T-helper 2 cell treated with Interferon-gamma antibody and Interleukin-4, amounts not matched to agents 5 μg/mL and 100 μg/mL, for 36 hours (primary cell): Measurements from ENCODE around the gene NEDD9.

Source experiments
- DNase-seq: peaks from one replicate; pipeline ENCODE4 v3.0.0; 2021; ENCODE audit warnings: low spot score
- H3K27ac Mint-ChIP-seq: one replicate; pipeline ENCODE4 v1.8.0; 2021; ENCODE audit warnings: mild to moderate bottlenecking, mixed read lengths
- H3K27me3 Mint-ChIP-seq: one replicate; pipeline ENCODE4 v1.8.0; 2021; ENCODE audit warnings: low read depth, mixed read lengths
- H3K36me3 Mint-ChIP-seq: one replicate; pipeline ENCODE4 v1.8.0; 2021; ENCODE audit warnings: low read depth, mixed read lengths
- H3K4me1 Mint-ChIP-seq: one replicate; pipeline ENCODE4 v1.8.0; 2021; ENCODE audit warnings: low read depth, mixed read lengths
- H3K4me3 Mint-ChIP-seq: one replicate; pipeline ENCODE4 v1.8.0; 2022; ENCODE audit warnings: mild to moderate bottlenecking, moderate library complexity, mixed read lengths
- H3K9me3 Mint-ChIP-seq: one replicate; pipeline ENCODE4 v1.8.0; 2021; ENCODE audit warnings: mixed read lengths

Gene NEDD9

GRCh38 chr6:11211254-11211653, 21.2 kb downstream of the NEDD9 start:
- no peaks in the 10 kb centered on the region for H3K9me3 Mint-ChIP-seq
- no peaks in the 10 kb centered on the region for H3K27me3 Mint-ChIP-seq
- peaks cover 38% of the 10 kb centered on the region for H3K4me1 Mint-ChIP-seq
- DNase-seq = no peak
- H3K27ac Mint-ChIP-seq = no peak overlapping the region
- no peak overlapping the region for H3K4me3 Mint-ChIP-seq
- H3K36me3 Mint-ChIP-seq = peaks cover 62% of the 10 kb centered on the region

GRCh38 chr6:11210386-11211138, 21.9 kb downstream of the NEDD9 start:
- no peaks in the 10 kb centered on the region for H3K27me3 Mint-ChIP-seq
- H3K4me1 Mint-ChIP-seq = peaks cover 38% of the 10 kb centered on the region
- no peak overlapping the region for H3K27ac Mint-ChIP-seq
- no peak overlapping the region for H3K4me3 Mint-ChIP-seq
- peaks cover 65% of the 10 kb centered on the region for H3K36me3 Mint-ChIP-seq
- no peak for DNase-seq
- H3K9me3 Mint-ChIP-seq = no peaks in the 10 kb centered on the region

- DNase-seq = no peak
- Mint-ChIP-seq H3K9me3 (no peaks in the 10 kb centered on the region), H3K36me3 (peaks cover 65% of the 10 kb centered on the region), H3K4me3 (no peak overlapping the region), H3K27ac (no peak overlapping the region), H3K27me3 (no peaks in the 10 kb centered on the region), H3K4me1 (peaks cover 35% of the 10 kb centered on the region)
These were observed 22.6 kb downstream of the NEDD9 start for GRCh38 chr6:11209906-11210305.

- H3K27ac Mint-ChIP-seq = no peak overlapping the region
These were observed 23.1 kb downstream of the NEDD9 start for GRCh38 chr6:11209369-11209768.

GRCh38 chr6:11208854-11209253, 23.6 kb downstream of the NEDD9 start:
- Mint-ChIP-seq H3K36me3 (peaks cover 64% of the 10 kb centered on the region), H3K9me3 (no peaks in the 10 kb centered on the region), H3K4me3 (no peak overlapping the region), H3K4me1 (peaks cover 36% of the 10 kb centered on the region), H3K27ac (no peak overlapping the region), H3K27me3 (no peaks in the 10 kb centered on the region)
- DNase-seq = no peak

More at GRCh38 chr6:11209369-11209768, 23.1 kb downstream of the NEDD9 start:
- no peak for DNase-seq
- peaks cover 61% of the 10 kb centered on the region for H3K36me3 Mint-ChIP-seq
- no peaks in the 10 kb centered on the region for H3K9me3 Mint-ChIP-seq
- no peaks in the 10 kb centered on the region for H3K27me3 Mint-ChIP-seq
- H3K4me3 Mint-ChIP-seq = no peak overlapping the region
- peaks cover 35% of the 10 kb centered on the region for H3K4me1 Mint-ChIP-seq

- Mint-ChIP-seq H3K27ac (peak overlapping the region; percentile 65), H3K27me3 (no peaks in the 10 kb centered on the region), H3K4me3 (no peak overlapping the region), H3K9me3 (no peaks in the 10 kb centered on the region), H3K36me3 (peaks cover 64% of the 10 kb centered on the region), H3K4me1 (peaks cover 42% of the 10 kb centered on the region)
- DNase-seq = no peak
These were observed 24.2 kb downstream of the NEDD9 start for GRCh38 chr6:11208267-11208666.

GRCh38 chr6:11207199-11207968, 25.1 kb downstream of the NEDD9 start:
- Mint-ChIP-seq H3K4me1 (peaks cover 49% of the 10 kb centered on the region), H3K36me3 (peaks cover 61% of the 10 kb centered on the region), H3K27me3 (no peaks in the 10 kb centered on the region), H3K27ac (peak overlapping the region; percentile 58), H3K4me3 (no peak overlapping the region), H3K9me3 (no peaks in the 10 kb centered on the region)
- DNase-seq = no peak

- Mint-ChIP-seq H3K27ac (no peak overlapping the region), H3K9me3 (no peaks in the 10 kb centered on the region), H3K27me3 (no peaks in the 10 kb centered on the region), H3K4me1 (peaks cover 52% of the 10 kb centered on the region), H3K36me3 (peaks cover 57% of the 10 kb centered on the region), H3K4me3 (no peak overlapping the region)
- DNase-seq = no peak
These were observed 25.9 kb downstream of the NEDD9 start for GRCh38 chr6:11206576-11206975.

- Mint-ChIP-seq H3K27me3 (no peaks in the 10 kb centered on the region), H3K9me3 (no peaks in the 10 kb centered on the region), H3K4me1 (peaks cover 57% of the 10 kb centered on the region), H3K4me3 (no peak overlapping the region), H3K27ac (no peak overlapping the region), H3K36me3 (peaks cover 58% of the 10 kb centered on the region)
- DNase-seq = no peak
These were observed 27.6 kb downstream of the NEDD9 start for GRCh38 chr6:11204794-11205366.

- Mint-ChIP-seq H3K4me1 (peaks cover 56% of the 10 kb centered on the region), H3K4me3 (no peak overlapping the region), H3K27me3 (no peaks in the 10 kb centered on the region), H3K36me3 (peaks cover 62% of the 10 kb centered on the region), H3K27ac (peak overlapping the region; percentile 80), H3K9me3 (no peaks in the 10 kb centered on the region)
- no peak for DNase-seq
These were observed 28.5 kb downstream of the NEDD9 start for GRCh38 chr6:11204005-11204399.

- Mint-ChIP-seq H3K4me3 (peak overlapping the region; percentile 65), H3K4me1 (peaks cover 59% of the 10 kb centered on the region), H3K9me3 (no peaks in the 10 kb centered on the region), H3K27me3 (no peaks in the 10 kb centered on the region), H3K36me3 (peaks cover 66% of the 10 kb centered on the region), H3K27ac (peak overlapping the region; percentile 80)
- DNase-seq = no peak
These were observed 29.0 kb downstream of the NEDD9 start for GRCh38 chr6:11203306-11204004.

- Mint-ChIP-seq H3K4me3 (peak overlapping the region; percentile 65), H3K9me3 (no peaks in the 10 kb centered on the region), H3K27me3 (no peaks in the 10 kb centered on the region), H3K36me3 (peaks cover 67% of the 10 kb centered on the region), H3K27ac (peak overlapping the region; percentile 80), H3K4me1 (peaks cover 58% of the 10 kb centered on the region)
- DNase-seq = no peak
These were observed 29.8 kb downstream of the NEDD9 start for GRCh38 chr6:11202513-11203305.

GRCh38 chr6:11201772-11202512, 30.5 kb downstream of the NEDD9 start:
- H3K4me1 Mint-ChIP-seq = peaks cover 57% of the 10 kb centered on the region
- H3K27me3 Mint-ChIP-seq = no peaks in the 10 kb centered on the region
- H3K27ac Mint-ChIP-seq = peak overlapping the region; percentile 37
- no peaks in the 10 kb centered on the region for H3K9me3 Mint-ChIP-seq
- no peak overlapping the region for H3K4me3 Mint-ChIP-seq
- H3K36me3 Mint-ChIP-seq = peaks cover 65% of the 10 kb centered on the region
- DNase-seq = no peak
